ENCODE results near the gene GPR25.

- TF ChIP-seq CTCF (IDR thresholded peaks at IDR 0.05; ENCODE audit: insufficient read depth, low read length, poor library complexity, severe bottlenecking), result no peak
- TF ChIP-seq EZH2phosphoT487 (conservative IDR thresholded peaks at IDR 0.05; ENCODE audit: low read length), result no peak
Measured at GRCh38 chr1:200899954-200900867, 27.4 kb downstream of the GPR25 start.

Measured in SU-DHL-6 (cell line).